ENCODE results near the gene KCNAB1.
A peak's percentile ranks its signal among the peaks of the same experiment; 100 is the strongest.
"Not testable (repeated sequence)": the region's sequence is repeated elsewhere in the genome, so short reads cannot be mapped to it uniquely, and the experiment has no call there.

The KCNAB1 gene

GRCh38 chr3:156553705-156554356, 433.5 kb downstream of the KCNAB1 start:
- TF ChIP-seq GATA1 (IDR thresholded peaks at IDR 0.05; ENCODE audit: low read depth, low read length), result no peak
- no peak for TF ChIP-seq POLR2A (IDR thresholded peaks at IDR 0.05; ENCODE audit: low read length)
- DNase-seq, result peak; percentile 51 to 65

- TF ChIP-seq POLR2A (IDR thresholded peaks at IDR 0.05; ENCODE audit: low read length) (no peak), GATA1 (IDR thresholded peaks at IDR 0.05; ENCODE audit: low read depth, low read length) (no peak)
- no peak for DNase-seq
Observed at GRCh38 chr3:156554515-156554841, 434.1 kb downstream of the KCNAB1 start.

GRCh38 chr3:156554842-156555687, 434.7 kb downstream of the KCNAB1 start, which contains the start of gene SSR3:
Gene SSR3, minus strand, starts transcription at chr3:156555117. Its CDS starts 28 bp downstream, at chr3:156555089.
- DNase-seq, result peak; percentile 99
- TF ChIP-seq POLR2A (IDR thresholded peaks at IDR 0.05; ENCODE audit: low read length), result peak; percentile 91
- TF ChIP-seq GATA1 (IDR thresholded peaks at IDR 0.05; ENCODE audit: low read depth, low read length), result no peak

GRCh38 chr3:156558389-156558788, 438.0 kb downstream of the KCNAB1 start:
- TF ChIP-seq GATA1 (IDR thresholded peaks at IDR 0.05; ENCODE audit: low read depth, low read length) (no peak), POLR2A (IDR thresholded peaks at IDR 0.05; ENCODE audit: low read length) (no peak)
- peak; percentile 28 to 59 for DNase-seq

- TF ChIP-seq GATA1 (IDR thresholded peaks at IDR 0.05; ENCODE audit: low read depth, low read length) (no peak), POLR2A (IDR thresholded peaks at IDR 0.05; ENCODE audit: low read length) (no peak)
Observed at GRCh38 chr3:156559321-156559720, 438.9 kb downstream of the KCNAB1 start.

GRCh38 chr3:156561533-156561932, 441.2 kb downstream of the KCNAB1 start:
- no peak for TF ChIP-seq POLR2A (IDR thresholded peaks at IDR 0.05; ENCODE audit: low read length)
- TF ChIP-seq GATA1 (IDR thresholded peaks at IDR 0.05; ENCODE audit: low read depth, low read length), result no peak
- DNase-seq, result no peak

More at GRCh38 chr3:156559321-156559720, 438.9 kb downstream of the KCNAB1 start:
- no peak for DNase-seq

- not testable (repeated sequence) for DNase-seq
Observed at GRCh38 chr3:156562486-156562885, 442.1 kb downstream of the KCNAB1 start.

- no peak for DNase-seq
- no peak for TF ChIP-seq POLR2A (IDR thresholded peaks at IDR 0.05; ENCODE audit: low read length)
- TF ChIP-seq GATA1 (IDR thresholded peaks at IDR 0.05; ENCODE audit: low read depth, low read length), result no peak
Observed at GRCh38 chr3:156563900-156564682, 443.7 kb downstream of the KCNAB1 start.

- not testable (repeated sequence) for DNase-seq
Observed at GRCh38 chr3:156569016-156569415, 448.6 kb downstream of the KCNAB1 start.

GRCh38 chr3:156569881-156570280, 449.5 kb downstream of the KCNAB1 start:
- not testable (repeated sequence) for DNase-seq

GRCh38 chr3:156575641-156576040, 455.3 kb downstream of the KCNAB1 start:
- DNase-seq, result no peak
- TF ChIP-seq POLR2A (IDR thresholded peaks at IDR 0.05; ENCODE audit: low read length), result no peak

- TF ChIP-seq GATA1 (IDR thresholded peaks at IDR 0.05; ENCODE audit: low read depth, low read length), result no peak
- no peak for TF ChIP-seq POLR2A (IDR thresholded peaks at IDR 0.05; ENCODE audit: low read length)
- DNase-seq, result no peak
Observed at GRCh38 chr3:156576051-156576450, 455.7 kb downstream of the KCNAB1 start.

GRCh38 chr3:156576651-156577348, 456.4 kb downstream of the KCNAB1 start:
- TF ChIP-seq POLR2A (IDR thresholded peaks at IDR 0.05; ENCODE audit: low read length), result no peak
- TF ChIP-seq GATA1 (IDR thresholded peaks at IDR 0.05; ENCODE audit: low read depth, low read length), result no peak
- peak in 1 of 2 experiments; percentile 4 for DNase-seq

- DNase-seq, result peak in 1 of 2 experiments; percentile 32
- TF ChIP-seq POLR2A (IDR thresholded peaks at IDR 0.05; ENCODE audit: low read length) (no peak), GATA1 (IDR thresholded peaks at IDR 0.05; ENCODE audit: low read depth, low read length) (no peak)
Observed at GRCh38 chr3:156577736-156578135, 457.4 kb downstream of the KCNAB1 start.

All from erythroblast (primary cell).